BE2C (cell line): ENCODE data around the gene GRHPR.
A peak's percentile ranks its signal among the peaks of the same experiment; 100 is the strongest.

ENCODE experiments used
- DNase-seq: peaks from one replicate; pipeline ENCODE4 v3.0.0-alpha.2; 2020
- H3K27me3 ChIP-seq: fragments of 250-450 bp; sonication (Bioruptor Pico); 2 replicates; pipeline ENCODE4 v1.5.1; 2020; ENCODE audit warnings: mild to moderate bottlenecking
- H3K36me3 ChIP-seq: fragments of 250-450 bp; sonication (Bioruptor Pico); 2 replicates; pipeline ENCODE4 v1.5.1; 2020; ENCODE audit warnings: mild to moderate bottlenecking
- H3K4me1 ChIP-seq: fragments of 250-450 bp; sonication (Bioruptor Pico); 2 replicates; pipeline ENCODE4 v1.5.1; 2020
- H3K4me3 ChIP-seq: 2 replicates; pipeline ENCODE4 v1.5.1; 2011; ENCODE audit warnings: low read depth, low read length
- H3K9me3 ChIP-seq: fragments of 250-450 bp; sonication (Bioruptor Pico); 2 replicates; pipeline ENCODE4 v1.5.1; 2020
- CTCF ChIP-seq: IDR thresholded peaks from 2 replicates; pipeline ENCODE4 v1.5.1; 2012; ENCODE audit warnings: mild to moderate bottlenecking, low read depth, low read length

GRHPR gene

GRCh38 chr9:37405764-37406380 lies 16.6 kb upstream of the GRHPR start:
- Histone ChIP-seq H3K36me3 (no peaks in the 10 kb centered on the region), H3K4me3 (no peak overlapping the region), H3K4me1 (no peaks in the 10 kb centered on the region), H3K27me3 (no peaks in the 10 kb centered on the region), H3K9me3 (no peaks in the 10 kb centered on the region)
- no peak for DNase-seq
- no peak for TF ChIP-seq CTCF

GRCh38 chr9:37406603-37407401 lies 15.7 kb upstream of the GRHPR start:
- Histone ChIP-seq H3K4me3 (no peak overlapping the region), H3K27me3 (no peaks in the 10 kb centered on the region), H3K36me3 (no peaks in the 10 kb centered on the region), H3K9me3 (no peaks in the 10 kb centered on the region), H3K4me1 (no peaks in the 10 kb centered on the region)
- no peak for DNase-seq
- TF ChIP-seq CTCF: no peak

DNA sequence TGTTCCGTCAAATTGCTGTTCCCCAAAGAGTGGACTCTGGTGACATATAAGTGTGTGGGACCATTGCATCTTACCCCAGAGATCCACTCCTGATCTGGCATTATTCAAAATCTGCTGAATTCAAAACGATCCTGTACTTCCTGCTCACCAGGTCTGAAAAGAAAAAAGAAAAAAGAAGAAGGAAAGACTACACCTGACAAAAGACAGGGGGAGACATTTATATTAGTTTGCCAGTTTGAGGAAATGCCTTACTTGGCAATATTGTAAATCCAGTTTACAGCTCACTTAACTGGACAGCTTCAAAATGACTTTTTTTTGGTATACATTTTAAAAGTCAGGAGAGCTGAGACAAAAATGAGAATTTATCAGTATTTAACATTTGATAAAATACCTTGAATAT lies 15.0 kb upstream of the GRHPR start:
- no peak for DNase-seq

GRCh38 chr9:37408933-37409710 lies 13.4 kb upstream of the GRHPR start:
- Histone ChIP-seq H3K27me3 (no peaks in the 10 kb centered on the region), H3K36me3 (no peaks in the 10 kb centered on the region), H3K4me1 (no peaks in the 10 kb centered on the region; the same call in 1 of the 2 replicates), H3K4me3 (no peak overlapping the region), H3K9me3 (no peaks in the 10 kb centered on the region)
- no peak for TF ChIP-seq CTCF
- no peak for DNase-seq

More for the DNA sequence above, 15.0 kb upstream of the GRHPR start:
- H3K36me3 ChIP-seq: no peaks in the 10 kb centered on the region
- H3K4me1 ChIP-seq: no peaks in the 10 kb centered on the region
- no peaks in the 10 kb centered on the region for H3K9me3 ChIP-seq
- no peak overlapping the region for H3K4me3 ChIP-seq
- no peaks in the 10 kb centered on the region for H3K27me3 ChIP-seq
- TF ChIP-seq CTCF: peak; percentile 43

DNA sequence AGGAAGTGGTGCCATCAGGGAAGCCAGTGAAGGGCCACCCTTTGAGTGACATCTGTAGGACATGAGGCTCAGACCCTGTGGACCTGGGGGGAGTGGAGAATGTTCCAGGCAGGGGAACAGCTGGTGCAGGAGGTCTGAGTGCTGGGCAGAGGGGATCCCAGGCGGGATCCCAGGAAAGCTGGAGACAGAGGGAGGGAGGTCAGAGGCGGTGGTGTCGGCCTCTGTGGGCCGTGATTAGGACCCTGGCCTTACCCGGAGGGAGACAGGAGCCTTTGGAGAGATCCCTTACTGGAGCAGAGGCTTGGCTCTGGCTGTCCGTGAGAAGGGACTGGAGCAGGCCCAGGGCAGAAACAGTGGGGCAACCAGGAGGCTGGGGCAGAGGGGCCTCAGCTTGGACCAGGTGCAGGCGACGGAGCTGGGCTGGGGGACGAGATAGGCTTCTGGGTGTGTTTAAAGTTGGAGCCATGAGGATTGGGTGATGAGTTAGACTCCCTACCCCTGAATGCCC lies 12.1 kb upstream of the GRHPR start:
- H3K36me3 ChIP-seq: no peaks in the 10 kb centered on the region
- no peak for DNase-seq
- H3K4me1 ChIP-seq: no peaks in the 10 kb centered on the region; the same call in 1 of the 2 replicates
- H3K9me3 ChIP-seq: no peaks in the 10 kb centered on the region
- no peaks in the 10 kb centered on the region for H3K27me3 ChIP-seq
- TF ChIP-seq CTCF: no peak
- no peak overlapping the region for H3K4me3 ChIP-seq
